Erythroblast (primary cell): Measurements from ENCODE around the gene OXGR1.

Source experiments
- GATA1 ChIP-seq: IDR thresholded peaks from 2 replicates; pipeline ENCODE4 v1.6.1; 2011; ENCODE audit warnings: low read depth, mild to moderate bottlenecking, control low read depth, low read length, moderate library complexity
- POLR2A ChIP-seq: IDR thresholded peaks from 2 replicates; pipeline ENCODE4 v1.6.1; 2011; ENCODE audit warnings: mild to moderate bottlenecking, low read length

GRCh38 chr13:96935901-96936300 is 58.4 kb downstream of the OXGR1 start:
- TF ChIP-seq POLR2A: no peak
- no peak for TF ChIP-seq GATA1
